ENCODE results near the gene ZNF606. TPM values are rescaled to one million over a fixed set of nuclear protein-coding genes. Genes with fewer than 3 reads are reported as not detected.

Gene ZNF606
- total RNA-seq, 1 donor from 2014 or later = 28.1 TPM

- peak; percentile 74 for DNase-seq (ENCODE audit: low spot score)
Observed at GRCh38 chr19:57934820-57935665, 67.6 kb downstream of the ZNF606 start, which contains the start of gene ZNF418. TSS of gene ZNF418 (minus strand) at chr19:57935402. CDS start at chr19:57933822, 1,580 bp downstream.

GRCh38 chr19:57927587-57927986 lies 75.0 kb downstream of the ZNF606 start:
- no peak for DNase-seq (ENCODE audit: low spot score)

Other genes starting within 250 kb of the ZNF606 start
- 31.6 TPM for gene ZNF586, start 233.1 kb downstream of the ZNF606 start, total RNA-seq
- gene ZNF552, start 187.9 kb downstream of the ZNF606 start, total RNA-seq = 67.1 TPM
- 38.3 TPM for gene ZNF587B, start 172.5 kb downstream of the ZNF606 start, total RNA-seq
- gene ZNF587, start 153.0 kb downstream of the ZNF606 start, total RNA-seq = 60.2 TPM
- gene ZNF814, start 113.8 kb downstream of the ZNF606 start, total RNA-seq = 51.7 TPM
- 27.1 TPM for gene ZNF417, start 86.2 kb downstream of the ZNF606 start, total RNA-seq
- 12.1 TPM for gene ZNF418, start 67.4 kb downstream of the ZNF606 start, total RNA-seq
- gene ZNF256, start 55.1 kb downstream of the ZNF606 start, total RNA-seq = 10.6 TPM
- 2.2 TPM for gene C19orf18, start 28.3 kb downstream of the ZNF606 start, total RNA-seq
- gene ZSCAN1, start 31.2 kb upstream of the ZNF606 start, total RNA-seq = 2.3 TPM
- 14.1 TPM for gene ZNF135, start 56.5 kb upstream of the ZNF606 start, total RNA-seq
- gene ZSCAN18, start 95.4 kb upstream of the ZNF606 start, total RNA-seq = 109 TPM
- 14.8 TPM for gene ZNF329, start 148.0 kb upstream of the ZNF606 start, total RNA-seq
- 29.7 TPM for gene ZNF274, start 180.2 kb upstream of the ZNF606 start, total RNA-seq
- 46.4 TPM for gene ZNF544, start 226.1 kb upstream of the ZNF606 start, total RNA-seq